Posterior vena cava (tissue), 2 donors: ENCODE results near the gene HYDIN. TPM values are rescaled to one million over a fixed set of nuclear protein-coding genes. Genes with fewer than 3 reads are reported as not detected.

Experiments used
- DNase-seq: peaks from one replicate; pipeline ENCODE4 v3.0.0-alpha.2; 2020; ENCODE audit warnings: low spot score
- intact Hi-C, 2 donors: fragments of 100-400 bp; cut with DNase I; formaldehyde crosslinking; loops; one replicate each; pipeline versions ENCODE4 v1.14.1 to v1.14.2; 2022 to 2023
- long read RNA-seq, 2 donors: library from polyadenylated mRNA; unstranded; transcript quantifications; one replicate each; pipeline ENCODE4 v2.0.0, GENCODE V29; 2020 to 2021
- total RNA-seq, 2 donors: library from RNA; stranded (reverse); fragmentation: NEBNext Ultra II Directional; extraction: Animal tissue kit (Norgen Biotek cat#: 25700); gene quantifications; one replicate each; pipeline ENCODE4 v1.2.1, GENCODE V29; 2021
- donor health status: DM: yes; HTN: yes; CAD: no.
- donor health status: DM: yes; HTN: yes; CAD: no.

Gene HYDIN
- total RNA-seq: 1 to 10 TPM; 2.8 to 3.5 TPM
- long read RNA-seq, donor 1: 0 reads
- long read RNA-seq, donor 2: 0 reads

- DNase-seq: no peak
Measured at GRCh38 chr16:71230122-71230845, at the start of gene HYDIN. TSS of gene HYDIN (minus strand) at chr16:71230722. CDS start at chr16:71186895, 43,827 bp downstream.

GRCh38 chr16:71276589-71277334 lies 46.2 kb upstream of the HYDIN start:
- intact Hi-C loops: no loop called here
- no peak for DNase-seq

More at GRCh38 chr16:71230122-71230845, at the start of gene HYDIN:
- intact Hi-C loops: no loop called here

- no peak for DNase-seq
- intact Hi-C loops: no loop called here
Measured at GRCh38 chr16:71273384-71273783, 42.9 kb upstream of the HYDIN start.

GRCh38 chr16:71264299-71264698 lies 33.8 kb upstream of the HYDIN start:
- DNase-seq: no peak
- intact Hi-C loops: no loop called here

GRCh38 chr16:71263582-71263981 lies 33.1 kb upstream of the HYDIN start:
- intact Hi-C loops: no loop called here

GRCh38 chr16:71262391-71262790 lies 31.9 kb upstream of the HYDIN start:
- intact Hi-C loops: no loop called here
- DNase-seq: no peak

More at GRCh38 chr16:71263582-71263981, 33.1 kb upstream of the HYDIN start:
- DNase-seq: no peak

- no peak for DNase-seq
- intact Hi-C loops: no loop called here
Measured at GRCh38 chr16:71260995-71261394, 30.5 kb upstream of the HYDIN start.

GRCh38 chr16:71259086-71259485 lies 28.6 kb upstream of the HYDIN start:
- intact Hi-C loops: no loop called here
- DNase-seq: no peak

GRCh38 chr16:71258372-71258771 lies 27.9 kb upstream of the HYDIN start:
- intact Hi-C loops: no loop called here
- no peak for DNase-seq

- no peak for DNase-seq
- intact Hi-C loops: no loop called here
Measured at GRCh38 chr16:71257768-71258167, 27.2 kb upstream of the HYDIN start.

GRCh38 chr16:71255721-71256120 lies 25.2 kb upstream of the HYDIN start:
- intact Hi-C loops: no loop called here
- no peak for DNase-seq

- no peak for DNase-seq
- intact Hi-C loops: no loop called here
Measured at GRCh38 chr16:71254832-71255525, 24.5 kb upstream of the HYDIN start.

- DNase-seq: no peak
- intact Hi-C loops: no loop called here
Measured at GRCh38 chr16:71250461-71251235, 20.1 kb upstream of the HYDIN start.

- intact Hi-C loops: loop anchor here in 1 of 2 donors (10.0 kb wide), 1 partner anchor 215 kb away; no protein-coding TSS in a partner anchor
- DNase-seq: no peak
Measured at GRCh38 chr16:71249399-71249798, 18.9 kb upstream of the HYDIN start.

- no peak for DNase-seq
- intact Hi-C loops: loop anchor here in 1 of 2 donors (10.0 kb wide), 1 partner anchor 213 kb away; no protein-coding TSS in a partner anchor
Measured at GRCh38 chr16:71247478-71247877, 17.0 kb upstream of the HYDIN start.

- intact Hi-C loops: loop anchor here in 1 of 2 donors (10.0 kb wide), 1 partner anchor 212 kb away; no protein-coding TSS in a partner anchor
- DNase-seq: no peak
Measured at GRCh38 chr16:71246309-71246708, 15.8 kb upstream of the HYDIN start.

- intact Hi-C loops: loop anchor here in 1 of 2 donors (10.0 kb wide), 1 partner anchor 210 kb away; no protein-coding TSS in a partner anchor
- no peak for DNase-seq
Measured at GRCh38 chr16:71244521-71244920, 14.0 kb upstream of the HYDIN start.

GRCh38 chr16:71242601-71243000 lies 12.1 kb upstream of the HYDIN start:
- intact Hi-C loops: loop anchor here in 1 of 2 donors (10.0 kb wide), 1 partner anchor 208 kb away; no protein-coding TSS in a partner anchor
- DNase-seq: no peak

GRCh38 chr16:71242036-71242435 lies 11.5 kb upstream of the HYDIN start:
- DNase-seq: no peak
- intact Hi-C loops: loop anchor here in 1 of 2 donors (10.0 kb wide), 1 partner anchor 207 kb away; no protein-coding TSS in a partner anchor
